Muscle layer of colon (tissue), 2 donors: ENCODE data around the gene TEX44.

Experiments
- H3K27ac ChIP-seq: one replicate; pipeline ENCODE4 v1.7.0; 2013; ENCODE audit warnings: low read depth, mild to moderate bottlenecking, low read length, moderate library complexity
- H3K27me3 ChIP-seq, 2 donors: one replicate each; pipeline ENCODE4 v1.7.0; 2013; ENCODE audit warnings: low read length in 2 of 2, mild to moderate bottlenecking in 2 of 2; ENCODE audit not compliant: insufficient read depth in 2 of 2, control insufficient read depth in 1 of 2
- H3K36me3 ChIP-seq: one replicate; pipeline ENCODE4 v1.7.0; 2013; ENCODE audit warnings: mild to moderate bottlenecking, low read length; ENCODE audit not compliant: insufficient read depth
- H3K4me1 ChIP-seq: one replicate; pipeline ENCODE4 v1.7.0; 2013; ENCODE audit warnings: mild to moderate bottlenecking, low read length; ENCODE audit not compliant: insufficient read depth
- H3K4me3 ChIP-seq, 2 donors: one replicate each; pipeline ENCODE4 v1.7.0; 2013; ENCODE audit warnings: low read length in 2 of 2, low read depth in 1 of 2, mild to moderate bottlenecking in 1 of 2, moderate library complexity in 1 of 2
- H3K9ac ChIP-seq: one replicate; pipeline ENCODE4 v1.7.0; 2013; ENCODE audit warnings: low read length
- H3K9me3 ChIP-seq: one replicate; pipeline ENCODE4 v1.7.0; 2013; ENCODE audit warnings: mild to moderate bottlenecking, low read length
- donor health status: abdominal sarcoma.
- donor health status: Adenocarcinoma of cecum.

Gene TEX44

DNA sequence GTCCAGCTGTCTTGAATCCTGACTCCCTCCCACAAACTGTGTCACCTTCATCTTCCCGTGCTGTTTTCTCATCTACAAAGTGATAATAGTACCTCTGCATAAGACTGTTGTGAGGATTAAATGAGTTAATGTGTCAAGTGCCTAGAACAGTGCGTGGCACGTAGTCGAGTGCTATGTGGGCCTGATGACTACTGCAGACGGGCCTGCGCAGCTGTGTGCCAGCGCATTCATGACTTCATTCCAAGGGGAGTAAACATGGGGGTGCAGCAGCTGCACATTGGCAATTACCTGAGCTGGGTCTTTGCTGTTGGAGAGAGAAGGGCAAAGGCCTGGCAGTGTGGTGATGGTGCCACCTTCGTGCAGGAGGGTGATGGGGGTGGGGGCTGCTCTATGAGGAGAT, 5.0 kb downstream of the TEX44 start:
- Histone ChIP-seq H3K4me1 (peaks cover 15% of the 10 kb centered on the region), H3K27ac (no peak overlapping the region), H3K9ac (no peak overlapping the region), H3K36me3 (no peaks in the 10 kb centered on the region), H3K27me3 (no peaks in the 10 kb centered on the region), H3K4me3 (no peak overlapping the region), H3K9me3 (no peaks in the 10 kb centered on the region)

DNA sequence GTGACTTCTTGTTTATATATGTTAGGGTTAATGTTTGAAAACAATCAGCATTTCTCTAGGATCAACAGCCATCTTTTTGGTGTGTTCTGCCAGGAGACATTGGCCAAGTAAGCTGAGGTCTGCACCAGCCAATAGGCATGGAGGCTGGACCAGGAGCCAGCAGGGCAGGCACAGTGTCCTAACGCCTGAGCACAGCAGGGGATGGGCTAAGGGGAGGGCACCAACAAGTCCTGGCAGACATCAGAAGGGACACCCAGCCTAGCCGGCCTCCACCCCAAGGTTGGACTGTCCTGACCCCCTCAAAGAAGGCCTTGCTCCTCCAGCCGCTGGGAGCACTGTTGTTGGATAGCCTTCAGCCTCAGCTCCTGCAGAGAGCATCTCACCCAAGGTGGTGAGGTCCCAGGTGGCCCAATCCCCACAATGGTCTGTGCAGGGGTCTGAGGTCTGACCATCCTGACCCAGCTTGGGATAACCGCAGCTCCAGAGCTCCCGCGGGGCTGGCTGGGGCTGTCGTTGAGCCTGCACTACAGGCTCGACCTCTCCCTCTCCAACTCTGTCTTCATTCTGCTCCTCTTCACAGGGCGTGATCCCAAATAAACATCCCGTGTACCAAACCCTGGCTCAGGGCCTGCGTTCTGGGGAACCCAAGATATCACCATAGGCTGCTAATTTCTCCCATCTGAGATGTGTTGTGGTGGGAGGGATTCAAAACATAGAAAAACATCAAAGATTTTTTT, 8.1 kb downstream of the TEX44 start:
- Histone ChIP-seq H3K9ac (no peak overlapping the region), H3K4me1 (peaks cover 39% of the 10 kb centered on the region), H3K9me3 (no peaks in the 10 kb centered on the region), H3K27me3 (no peaks in the 10 kb centered on the region), H3K27ac (peak overlapping the region; percentile 29), H3K36me3 (no peaks in the 10 kb centered on the region), H3K4me3 (no peak overlapping the region)

DNA sequence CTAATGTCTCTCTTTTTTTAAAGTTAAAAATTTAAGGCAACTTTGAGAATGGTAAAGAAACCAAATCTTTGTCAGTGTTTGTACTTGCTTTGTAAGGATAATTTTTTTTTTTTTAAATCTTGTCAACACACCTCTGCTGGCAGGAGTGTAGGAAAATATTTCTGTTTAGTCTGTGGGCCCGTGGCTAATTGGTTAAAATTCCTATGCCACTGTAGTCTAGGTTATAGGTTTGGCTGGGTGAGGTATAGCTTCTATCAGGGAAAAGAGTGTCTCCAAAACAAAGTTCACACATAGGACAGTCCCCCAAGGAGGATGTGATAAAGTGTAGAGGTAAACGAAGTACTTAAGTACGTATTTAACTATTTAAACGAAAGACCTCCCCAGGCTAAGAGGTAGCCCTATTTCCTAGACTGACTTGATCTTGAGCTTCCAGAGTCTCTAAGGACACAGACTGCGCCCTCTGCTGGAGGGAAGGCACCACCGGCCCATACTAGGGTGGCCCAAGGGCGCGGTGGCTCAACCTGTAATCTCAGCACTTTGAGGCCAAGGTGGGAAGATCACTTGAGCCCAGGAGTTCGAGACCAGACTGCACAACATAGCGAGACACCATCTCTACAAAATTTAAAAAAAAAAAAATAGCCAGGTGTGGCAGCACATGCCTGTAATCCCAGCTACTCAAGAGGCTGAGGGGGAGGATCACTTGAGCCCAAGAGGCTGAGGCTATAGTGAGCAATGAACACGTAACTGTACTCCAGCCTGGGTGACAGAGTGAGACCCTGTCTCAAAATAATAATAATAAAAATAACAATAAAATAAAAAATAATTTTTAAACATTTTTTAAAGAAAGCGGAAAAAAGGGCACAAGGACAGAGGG, 8.9 kb downstream of the TEX44 start:
- Histone ChIP-seq H3K4me3 (no peak overlapping the region), H3K4me1 (peaks cover 44% of the 10 kb centered on the region), H3K36me3 (no peaks in the 10 kb centered on the region), H3K9me3 (no peaks in the 10 kb centered on the region), H3K9ac (no peak overlapping the region), H3K27me3 (no peaks in the 10 kb centered on the region), H3K27ac (peak overlapping the region; percentile 29)

- H3K36me3 ChIP-seq: no peaks in the 10 kb centered on the region
- peak overlapping the region; percentile 93 for H3K9ac ChIP-seq
- peak overlapping the region; percentile 98 for H3K27ac ChIP-seq
- no peaks in the 10 kb centered on the region for H3K9me3 ChIP-seq
- peaks cover 41% of the 10 kb centered on the region for H3K4me1 ChIP-seq
- H3K27me3 ChIP-seq: no peaks in the 10 kb centered on the region
- H3K4me3 ChIP-seq: peak overlapping the region in 1 of 2 donors; percentile 70
These were observed 10.3 kb downstream of the TEX44 start for GRCh38 chr2:231602859-231603467.

DNA sequence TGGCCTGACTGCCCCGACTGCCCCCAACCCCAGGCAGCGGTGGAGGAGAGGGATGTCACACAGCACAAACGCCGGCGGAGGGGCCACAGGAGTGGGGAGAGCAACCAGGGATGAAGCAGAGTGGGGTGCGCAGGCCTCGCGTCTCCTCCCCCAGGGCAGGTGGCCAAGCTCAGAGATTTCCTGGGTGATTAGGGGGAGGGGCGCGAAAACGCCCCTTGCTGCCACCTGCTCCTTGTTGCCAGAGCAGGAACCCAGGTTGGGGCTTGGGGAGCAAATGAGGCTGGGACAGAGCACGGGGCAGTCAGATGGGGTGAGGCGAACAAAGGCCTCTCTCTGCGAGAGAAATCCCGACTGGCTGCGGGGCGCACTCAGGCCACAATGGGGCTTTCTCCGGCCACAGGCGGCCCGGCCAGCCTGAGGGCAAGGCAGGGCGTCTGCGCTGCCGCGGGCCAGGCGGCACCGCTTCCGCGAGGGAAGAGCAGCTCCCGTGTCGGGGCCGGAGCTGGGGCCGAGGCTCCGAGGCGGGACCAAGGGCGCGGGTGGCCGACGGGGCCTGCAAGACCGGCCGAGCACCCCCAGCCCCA, 11.5 kb downstream of the TEX44 start:
- peak overlapping the region; percentile 59 to 70 for H3K4me3 ChIP-seq
- H3K9me3 ChIP-seq: no peaks in the 10 kb centered on the region
- peaks cover 41% of the 10 kb centered on the region for H3K4me1 ChIP-seq
- H3K27me3 ChIP-seq: no peaks in the 10 kb centered on the region
- peak overlapping the region; percentile 93 for H3K9ac ChIP-seq
- no peaks in the 10 kb centered on the region for H3K36me3 ChIP-seq
- peak overlapping the region; percentile 98 for H3K27ac ChIP-seq

DNA sequence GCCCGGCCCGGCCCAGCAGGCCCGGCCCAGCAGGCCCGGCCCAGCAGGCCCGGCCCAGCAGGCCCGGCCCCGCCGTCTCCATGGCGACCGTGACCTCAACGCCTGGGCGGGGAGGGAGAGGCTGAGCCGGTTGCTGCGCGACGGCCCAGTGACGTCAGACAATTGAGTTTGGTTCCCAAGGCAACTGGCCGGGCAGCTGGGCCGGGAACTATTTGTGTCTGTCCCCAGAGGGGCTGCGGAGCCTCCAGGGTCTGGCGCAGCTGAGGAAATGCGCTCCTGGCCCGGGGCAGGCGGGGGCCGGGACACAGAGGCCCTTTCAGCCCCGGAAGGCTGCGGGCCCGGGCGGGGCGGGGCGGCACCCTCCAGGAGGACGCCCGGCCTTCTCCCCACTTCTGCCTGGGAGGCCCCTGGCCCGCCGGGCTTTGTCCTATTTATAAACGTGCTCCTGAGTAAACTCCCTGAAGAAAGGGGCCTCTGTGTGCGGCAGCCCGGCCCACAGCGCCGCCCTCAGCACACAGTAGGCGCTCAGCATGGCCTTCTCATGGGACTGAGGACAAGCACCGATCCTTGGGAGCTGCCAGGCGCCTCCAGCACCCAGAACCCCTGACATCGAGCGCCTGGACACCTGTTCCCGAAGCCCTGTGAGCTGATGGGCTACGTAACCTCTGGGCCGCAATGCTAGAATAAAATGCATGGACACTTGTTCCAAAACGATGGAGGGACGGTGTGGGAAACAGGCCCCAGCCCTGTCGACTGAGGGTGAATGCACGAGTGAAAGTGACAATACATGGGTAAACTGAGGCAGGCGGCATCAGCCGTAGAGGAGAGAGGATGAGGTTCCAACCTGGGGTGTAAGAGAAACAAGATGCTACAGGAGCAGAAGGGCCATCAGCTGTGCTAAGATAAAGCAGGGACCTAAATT, 12.3 kb downstream of the TEX44 start:
- Histone ChIP-seq H3K27ac (peak overlapping the region; percentile 100), H3K9ac (peak overlapping the region; percentile 95), H3K27me3 (no peaks in the 10 kb centered on the region), H3K36me3 (no peaks in the 10 kb centered on the region), H3K4me3 (peak overlapping the region; percentile 51 to 59), H3K4me1 (peaks cover 41% of the 10 kb centered on the region), H3K9me3 (no peaks in the 10 kb centered on the region)

DNA sequence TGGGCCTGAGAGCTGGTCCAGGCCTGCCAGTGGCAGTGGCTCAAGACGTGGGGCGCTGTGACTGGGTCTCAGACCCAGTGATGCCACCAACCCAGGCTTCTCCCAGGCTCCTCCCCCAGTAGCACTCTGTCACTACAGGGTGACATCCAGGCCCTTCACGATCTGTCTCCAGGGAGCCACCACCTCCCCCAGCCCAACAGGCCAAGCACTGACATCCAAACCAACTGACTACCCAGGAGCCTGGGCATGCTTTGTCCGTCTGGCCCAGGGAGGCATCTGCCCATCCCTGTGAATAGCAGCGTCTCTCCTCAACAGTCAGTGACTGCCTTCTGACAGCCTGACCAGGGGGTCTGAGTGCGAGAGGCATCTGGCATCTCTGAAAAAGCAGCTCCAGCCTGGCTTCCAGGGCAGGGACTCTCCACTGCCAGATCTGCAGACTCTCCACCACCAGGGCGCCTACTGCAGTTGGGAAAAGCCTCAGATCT, 13.0 kb downstream of the TEX44 start:
- no peaks in the 10 kb centered on the region for H3K9me3 ChIP-seq
- peaks cover 39% of the 10 kb centered on the region for H3K4me1 ChIP-seq
- peak overlapping the region; percentile 100 for H3K27ac ChIP-seq
- peak overlapping the region; percentile 11 to 51 for H3K4me3 ChIP-seq
- no peaks in the 10 kb centered on the region for H3K36me3 ChIP-seq
- peak overlapping the region; percentile 95 for H3K9ac ChIP-seq
- no peaks in the 10 kb centered on the region for H3K27me3 ChIP-seq

DNA sequence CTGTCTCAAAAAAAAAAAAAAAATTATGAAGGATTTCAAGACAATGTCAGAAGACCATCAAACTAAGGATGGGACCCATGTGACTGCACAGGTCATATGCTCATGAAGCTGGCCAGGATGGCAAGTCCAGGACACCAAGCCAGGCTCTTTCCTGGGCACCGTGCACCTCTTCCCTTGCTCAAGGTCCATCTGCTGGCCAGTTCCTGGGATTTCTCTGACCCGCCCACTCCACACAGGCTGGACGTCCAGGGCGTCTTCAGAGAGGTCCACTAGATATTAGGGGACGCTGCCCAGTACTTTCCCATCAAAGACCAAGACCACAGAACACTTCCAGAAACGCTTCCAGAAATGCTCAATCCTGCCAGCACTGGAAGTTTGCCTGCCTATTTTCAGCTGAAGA, 14.3 kb downstream of the TEX44 start:
- Histone ChIP-seq H3K4me3 (no peak overlapping the region), H3K9me3 (no peaks in the 10 kb centered on the region), H3K4me1 (peaks cover 47% of the 10 kb centered on the region), H3K36me3 (no peaks in the 10 kb centered on the region), H3K27me3 (no peaks in the 10 kb centered on the region), H3K9ac (no peak overlapping the region), H3K27ac (peak overlapping the region; percentile 83)

GRCh38 chr2:231611273-231612108, 18.8 kb downstream of the TEX44 start:
- Histone ChIP-seq H3K36me3 (no peaks in the 10 kb centered on the region), H3K27me3 (no peaks in the 10 kb centered on the region), H3K4me3 (no peak overlapping the region), H3K27ac (peak overlapping the region; percentile 94), H3K9ac (peak overlapping the region; percentile 11), H3K9me3 (no peaks in the 10 kb centered on the region), H3K4me1 (peaks cover 49% of the 10 kb centered on the region)

GRCh38 chr2:231612109-231612455, 19.4 kb downstream of the TEX44 start:
- H3K4me1 ChIP-seq: peaks cover 46% of the 10 kb centered on the region
- no peaks in the 10 kb centered on the region for H3K9me3 ChIP-seq
- peak overlapping the region; percentile 11 for H3K9ac ChIP-seq
- no peaks in the 10 kb centered on the region for H3K36me3 ChIP-seq
- no peaks in the 10 kb centered on the region for H3K27me3 ChIP-seq
- peak overlapping the region; percentile 94 for H3K27ac ChIP-seq
- H3K4me3 ChIP-seq: peak overlapping the region in 1 of 2 donors; percentile 28
